Suppressor macrophage (primary cell): ENCODE results near the gene THAP11.

ENCODE experiments used
- DNase-seq, 4 experiments: peaks; one replicate each; pipeline ENCODE4 v3.0.0-alpha.2; 2020 to 2022

Gene THAP11

DNA sequence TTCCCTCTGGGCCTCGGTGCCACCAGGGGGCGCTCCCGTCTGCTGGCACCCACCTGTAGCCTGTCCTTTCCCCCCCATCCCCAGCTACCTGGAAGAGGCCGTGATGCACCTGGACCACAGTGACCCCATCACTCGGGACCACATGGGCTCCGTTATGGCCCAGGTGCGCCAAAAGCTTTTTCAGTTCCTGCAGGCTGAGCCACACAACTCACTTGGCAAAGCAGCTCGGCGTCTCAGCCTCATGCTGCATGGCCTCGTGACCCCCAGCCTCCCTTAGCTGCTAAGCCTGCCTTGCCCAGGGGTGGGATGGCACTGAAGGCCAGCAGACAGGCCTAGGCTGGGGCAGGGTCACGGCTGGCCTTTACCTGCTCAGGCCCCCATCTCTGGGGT is 41.7 kb downstream of the THAP11 start:
- DNase-seq: peak; percentile 52 to 82 (median 63)

DNA sequence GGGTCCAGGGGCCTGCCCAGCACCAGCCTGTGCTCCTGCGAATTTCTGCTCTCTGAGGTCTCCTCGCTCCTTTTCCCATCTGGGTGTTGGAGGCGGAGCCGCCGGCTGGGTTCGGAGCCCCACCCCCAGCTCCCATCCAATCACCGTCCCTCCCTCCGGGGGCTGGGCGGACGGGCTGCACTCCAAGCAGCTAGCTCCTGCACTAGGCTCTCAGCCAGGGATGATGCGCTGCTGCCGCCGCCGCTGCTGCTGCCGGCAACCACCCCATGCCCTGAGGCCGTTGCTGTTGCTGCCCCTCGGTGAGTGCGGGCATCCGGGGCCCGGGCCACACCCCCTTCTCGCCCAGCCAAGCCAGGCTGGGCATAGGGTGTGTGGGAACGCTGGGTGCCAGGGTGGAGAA is 42.6 kb downstream of the THAP11 start, which contains the start of gene NRN1L:
NRN1L (plus strand) TSS at position 202 of the 400 bp plus-strand sequence; CDS start at position 221, 19 bp downstream.
- no peak for DNase-seq

DNA sequence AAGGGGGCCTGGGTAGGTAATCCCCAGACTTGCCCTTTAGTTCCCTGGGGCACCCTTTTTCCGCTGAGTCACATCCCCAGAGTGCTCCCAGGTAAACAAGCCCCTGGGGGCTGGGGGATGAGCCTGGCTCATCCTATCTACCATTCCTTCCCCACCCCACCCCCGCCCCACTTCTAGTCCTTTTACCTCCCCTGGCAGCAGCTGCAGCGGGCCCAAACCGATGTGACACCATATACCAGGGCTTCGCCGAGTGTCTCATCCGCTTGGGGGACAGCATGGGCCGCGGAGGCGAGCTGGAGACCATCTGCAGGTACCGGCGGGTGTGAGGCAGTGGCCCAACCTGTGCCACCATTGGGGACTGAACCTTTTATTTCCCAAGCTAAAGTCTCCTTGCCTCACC is 43.4 kb downstream of the THAP11 start:
- no peak for DNase-seq

DNA sequence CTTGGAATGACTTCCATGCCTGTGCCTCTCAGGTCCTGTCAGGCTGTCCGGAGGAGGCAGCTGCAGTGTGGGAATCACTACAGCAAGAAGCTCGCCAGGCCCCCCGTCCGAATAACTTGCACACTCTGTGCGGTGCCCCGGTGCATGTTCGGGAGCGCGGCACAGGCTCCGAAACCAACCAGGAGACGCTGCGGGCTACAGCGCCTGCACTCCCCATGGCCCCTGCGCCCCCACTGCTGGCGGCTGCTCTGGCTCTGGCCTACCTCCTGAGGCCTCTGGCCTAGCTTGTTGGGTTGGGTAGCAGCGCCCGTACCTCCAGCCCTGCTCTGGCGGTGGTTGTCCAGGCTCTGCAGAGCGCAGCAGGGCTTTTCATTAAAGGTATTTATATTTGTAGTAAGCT is 43.9 kb downstream of the THAP11 start:
- DNase-seq: no peak

DNA sequence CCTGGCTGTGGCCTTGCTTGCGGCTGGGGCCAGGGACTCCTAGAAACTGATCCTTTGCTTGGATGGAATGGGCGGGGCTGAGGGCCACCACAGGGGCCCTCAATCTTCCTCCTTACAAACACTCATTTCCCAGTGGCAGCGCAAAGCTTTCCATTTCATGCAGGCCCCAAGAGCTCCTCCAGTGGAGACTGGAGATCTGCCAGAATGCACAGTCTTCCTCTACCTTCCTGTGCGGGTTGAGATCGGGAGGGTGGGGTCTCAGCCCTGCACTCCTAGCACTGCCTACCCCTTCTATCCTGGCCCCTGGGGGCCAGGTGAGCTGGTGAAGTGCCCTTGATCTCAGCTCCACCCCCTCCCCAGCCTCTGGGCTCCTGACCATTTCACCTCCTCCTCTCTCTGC is 44.3 kb downstream of the THAP11 start:
- DNase-seq: no peak

DNA sequence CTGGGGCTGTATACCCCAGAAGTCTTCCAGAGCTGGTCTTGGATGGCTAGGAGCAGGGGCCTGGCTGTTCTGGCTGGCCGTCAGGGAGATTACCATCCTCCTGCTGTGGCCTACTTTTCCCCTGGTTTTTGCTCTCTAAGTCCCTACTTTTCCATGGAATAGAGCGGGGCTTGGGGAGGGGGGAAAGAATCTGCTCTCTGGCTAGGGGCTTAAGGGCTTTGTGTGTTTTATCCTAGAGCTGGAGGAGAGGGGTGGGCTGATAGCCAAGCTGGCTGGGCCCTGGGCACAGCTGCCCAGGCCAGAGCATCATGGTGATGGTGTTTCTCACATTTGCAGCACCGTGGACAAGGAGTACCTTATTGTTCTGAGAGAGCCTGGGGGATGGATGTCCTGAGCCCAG is 46.2 kb downstream of the THAP11 start:
- no peak for DNase-seq

DNA sequence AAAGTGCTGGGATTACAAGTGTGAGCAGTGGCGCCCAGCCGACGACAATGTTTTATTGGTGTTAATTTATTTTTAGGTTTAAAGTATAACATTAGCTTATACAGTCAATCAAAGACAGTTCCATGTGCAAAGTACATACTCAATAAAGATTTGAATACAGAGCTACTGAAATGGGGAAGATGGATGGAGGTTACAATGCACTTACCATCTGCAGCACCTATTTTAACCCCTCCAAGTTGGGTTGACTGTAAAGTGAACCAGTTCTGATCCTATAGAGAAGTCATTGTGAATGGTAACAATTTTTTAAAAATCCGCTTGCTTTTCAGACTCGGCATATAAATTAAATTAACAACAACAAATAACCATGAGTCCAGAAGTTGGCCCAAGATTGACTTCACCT is 50.3 kb downstream of the THAP11 start:
- DNase-seq: no peak

DNA sequence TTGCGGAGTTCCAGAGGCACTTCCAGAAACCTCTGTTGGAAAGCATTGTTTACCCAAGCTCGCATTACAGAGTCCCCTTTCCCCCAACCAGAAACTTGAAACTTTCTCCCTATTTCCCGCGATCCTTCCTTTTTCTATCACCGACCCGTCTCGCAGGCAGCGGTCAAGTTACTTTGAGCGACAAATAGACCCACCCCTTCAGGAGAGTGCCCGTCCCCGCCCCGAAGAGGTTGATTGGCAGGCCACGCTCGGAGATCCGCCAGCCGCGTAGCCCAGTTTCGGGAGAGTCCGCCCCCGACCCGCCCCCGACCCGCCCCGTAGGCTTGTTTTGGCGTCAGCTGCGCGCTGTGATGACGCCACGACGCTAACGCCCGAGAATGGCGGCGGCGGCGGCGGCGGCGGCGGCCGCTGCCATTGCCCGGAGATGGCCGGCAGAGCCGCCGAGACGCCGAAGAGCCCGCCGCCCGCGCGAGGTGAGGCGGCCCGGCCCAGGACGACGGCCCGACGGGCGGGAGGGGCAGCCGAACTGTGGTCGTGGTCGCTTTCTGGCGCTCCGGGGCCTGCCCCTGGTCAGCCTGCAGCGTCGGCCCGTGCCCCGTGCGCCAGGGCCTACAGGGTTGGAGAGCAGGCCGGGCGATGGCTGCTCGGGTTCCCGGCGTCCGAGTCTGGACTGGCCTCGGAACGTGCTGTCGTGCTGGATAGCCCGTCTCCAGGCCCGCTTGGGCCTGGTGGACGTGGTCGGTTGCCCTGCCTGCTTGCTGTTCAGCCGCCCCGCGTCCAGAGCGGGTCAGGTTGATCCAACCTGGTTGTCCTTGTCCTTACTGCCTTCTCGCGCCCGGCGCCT is 51.0 kb downstream of the THAP11 start, which contains the start of gene PSKH1:
PSKH1 (plus strand) TSS at position 356 of the 844 bp plus-strand sequence. CDS start 15,496 bp downstream, outside the sequence.
- DNase-seq: peak; percentile 97 to 98 (median 98)
